ENCODE measurements around the gene SLC35E4.
"Not testable (repeated sequence)": the region's sequence is repeated elsewhere in the genome, so short reads cannot be mapped to it uniquely, and the experiment has no call there.

SLC35E4 gene

DNA sequence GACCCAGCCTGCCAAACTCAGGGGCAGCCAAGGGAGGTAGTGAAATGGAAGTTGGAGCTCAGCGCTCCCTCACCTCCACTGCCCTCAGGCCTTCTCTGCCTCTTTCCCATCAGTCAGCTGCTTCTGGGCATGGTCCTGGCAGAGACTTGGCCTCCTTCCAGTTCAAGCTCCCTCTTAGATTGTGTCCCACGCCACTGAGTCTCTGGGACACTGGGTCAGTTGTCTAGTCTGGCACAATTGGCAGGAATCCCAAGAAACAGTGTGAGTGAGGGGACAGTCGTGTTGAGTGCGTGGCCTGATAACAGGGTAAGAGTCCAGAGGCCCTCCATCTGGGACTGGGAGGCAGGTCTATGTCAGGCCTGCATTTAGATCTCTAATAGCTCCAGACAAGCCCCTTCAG, 7.1 kb upstream of the SLC35E4 start:
- H3K27ac ChIP-seq: no peak overlapping the region
- no peak for TF ChIP-seq ZFX (IDR thresholded peaks at IDR 0.05)
- TF ChIP-seq, protein P1, sequence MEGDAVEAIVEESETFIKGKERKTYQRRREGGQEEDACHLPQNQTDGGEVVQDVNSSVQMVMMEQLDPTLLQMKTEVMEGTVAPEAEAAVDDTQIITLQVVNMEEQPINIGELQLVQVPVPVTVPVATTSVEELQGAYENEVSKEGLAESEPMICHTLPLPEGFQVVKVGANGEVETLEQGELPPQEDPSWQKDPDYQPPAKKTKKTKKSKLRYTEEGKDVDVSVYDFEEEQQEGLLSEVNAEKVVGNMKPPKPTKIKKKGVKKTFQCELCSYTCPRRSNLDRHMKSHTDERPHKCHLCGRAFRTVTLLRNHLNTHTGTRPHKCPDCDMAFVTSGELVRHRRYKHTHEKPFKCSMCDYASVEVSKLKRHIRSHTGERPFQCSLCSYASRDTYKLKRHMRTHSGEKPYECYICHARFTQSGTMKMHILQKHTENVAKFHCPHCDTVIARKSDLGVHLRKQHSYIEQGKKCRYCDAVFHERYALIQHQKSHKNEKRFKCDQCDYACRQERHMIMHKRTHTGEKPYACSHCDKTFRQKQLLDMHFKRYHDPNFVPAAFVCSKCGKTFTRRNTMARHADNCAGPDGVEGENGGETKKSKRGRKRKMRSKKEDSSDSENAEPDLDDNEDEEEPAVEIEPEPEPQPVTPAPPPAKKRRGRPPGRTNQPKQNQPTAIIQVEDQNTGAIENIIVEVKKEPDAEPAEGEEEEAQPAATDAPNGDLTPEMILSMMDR (conservative IDR thresholded peaks at IDR 0.05): no peak

DNA sequence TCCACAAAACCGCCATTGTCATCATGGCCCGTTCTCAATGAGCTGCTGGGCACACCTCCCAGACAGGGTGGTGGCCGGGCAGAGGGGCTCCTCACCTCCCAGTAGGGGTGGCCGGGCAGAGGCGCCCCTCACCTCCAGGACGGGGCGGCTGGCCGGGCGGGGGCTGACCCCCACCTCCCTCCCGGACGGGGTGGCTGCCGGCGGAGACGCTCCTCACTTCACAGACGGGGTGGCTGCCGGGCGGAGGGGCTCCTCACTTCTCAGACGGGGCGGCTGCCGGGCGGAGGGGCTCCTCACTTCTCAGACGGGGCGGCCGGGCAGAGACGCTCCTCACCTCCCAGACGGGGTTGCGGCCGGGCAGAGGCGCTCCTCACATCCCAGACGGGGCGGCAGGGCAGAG, 4.1 kb upstream of the SLC35E4 start:
- H3K27ac ChIP-seq: not testable (repeated sequence)

DNA sequence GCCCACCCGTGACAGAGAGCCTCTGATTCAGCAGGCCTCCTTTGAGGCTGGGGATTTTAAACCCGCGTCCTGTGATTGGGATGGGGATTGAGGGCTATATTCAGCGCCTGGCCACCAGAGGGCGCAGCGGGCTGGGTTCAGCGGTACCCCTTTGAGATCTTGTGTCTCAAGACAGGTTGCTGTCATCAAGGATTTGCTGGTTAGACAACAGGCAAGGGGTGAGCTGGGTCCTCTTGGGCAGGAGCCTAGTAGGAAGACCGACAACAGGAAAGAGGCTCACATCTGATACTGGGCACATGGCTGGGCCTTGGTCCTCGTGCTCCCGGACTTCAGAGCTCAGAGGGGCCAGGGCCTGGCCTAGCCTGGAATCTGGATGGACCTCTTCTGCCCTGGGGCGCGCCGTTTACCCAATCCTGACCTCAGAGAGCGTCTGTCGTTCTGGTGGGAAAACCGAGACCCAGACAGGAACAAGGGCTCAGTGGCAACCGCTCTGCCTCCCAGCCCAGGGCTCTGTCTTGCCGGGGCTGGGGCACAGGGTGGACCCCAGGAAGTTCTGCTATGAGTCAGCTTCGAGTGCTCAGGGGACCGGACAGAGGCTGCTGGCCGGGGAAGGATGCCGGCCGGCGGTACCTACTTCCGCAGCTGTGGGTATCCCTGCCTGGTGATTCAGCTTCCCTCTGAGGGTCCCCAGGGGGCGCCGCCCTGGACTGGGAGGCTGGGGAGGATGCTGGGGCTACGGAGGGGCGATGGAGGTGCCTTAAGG, 929 bp upstream of the SLC35E4 start:
- H3K27ac ChIP-seq: peak overlapping the region; percentile 81
- TF ChIP-seq, protein P1 (conservative IDR thresholded peaks at IDR 0.05): peak; percentile 97
- no peak for TF ChIP-seq ZFX (IDR thresholded peaks at IDR 0.05)

DNA sequence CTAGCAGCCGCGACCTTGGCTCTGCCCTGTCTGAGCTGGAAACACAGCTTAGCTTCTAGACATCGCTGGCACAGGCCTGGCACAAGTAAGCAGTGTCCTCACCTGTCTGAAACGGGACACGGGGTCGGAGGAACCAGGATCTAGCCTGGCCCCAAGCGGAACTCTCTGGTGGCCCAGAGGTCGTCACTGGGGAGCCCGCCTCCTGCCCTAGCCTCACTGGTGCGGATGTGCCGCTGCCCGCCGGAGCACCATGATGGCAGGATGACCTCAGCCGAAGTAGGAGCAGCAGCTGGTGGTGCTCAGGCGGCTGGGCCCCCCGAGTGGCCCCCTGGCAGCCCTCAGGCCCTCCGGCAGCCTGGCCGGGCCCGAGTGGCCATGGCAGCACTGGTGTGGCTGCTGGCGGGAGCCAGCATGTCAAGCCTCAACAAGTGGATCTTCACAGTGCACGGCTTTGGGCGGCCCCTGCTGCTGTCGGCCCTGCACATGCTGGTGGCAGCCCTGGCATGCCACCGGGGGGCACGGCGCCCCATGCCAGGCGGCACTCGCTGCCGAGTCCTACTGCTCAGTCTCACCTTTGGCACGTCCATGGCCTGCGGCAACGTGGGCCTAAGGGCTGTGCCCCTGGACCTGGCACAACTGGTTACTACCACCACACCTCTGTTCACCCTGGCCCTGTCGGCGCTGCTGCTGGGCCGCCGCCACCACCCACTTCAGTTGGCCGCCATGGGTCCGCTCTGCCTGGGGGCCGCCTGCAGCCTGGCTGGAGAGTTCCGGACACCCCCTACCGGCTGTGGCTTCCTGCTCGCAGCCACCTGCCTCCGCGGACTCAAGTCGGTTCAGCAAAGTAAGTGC, 871 bp downstream of the SLC35E4 start:
- TF ChIP-seq ZFX (IDR thresholded peaks at IDR 0.05): no peak
- TF ChIP-seq, protein P1 (conservative IDR thresholded peaks at IDR 0.05): no peak

DNA sequence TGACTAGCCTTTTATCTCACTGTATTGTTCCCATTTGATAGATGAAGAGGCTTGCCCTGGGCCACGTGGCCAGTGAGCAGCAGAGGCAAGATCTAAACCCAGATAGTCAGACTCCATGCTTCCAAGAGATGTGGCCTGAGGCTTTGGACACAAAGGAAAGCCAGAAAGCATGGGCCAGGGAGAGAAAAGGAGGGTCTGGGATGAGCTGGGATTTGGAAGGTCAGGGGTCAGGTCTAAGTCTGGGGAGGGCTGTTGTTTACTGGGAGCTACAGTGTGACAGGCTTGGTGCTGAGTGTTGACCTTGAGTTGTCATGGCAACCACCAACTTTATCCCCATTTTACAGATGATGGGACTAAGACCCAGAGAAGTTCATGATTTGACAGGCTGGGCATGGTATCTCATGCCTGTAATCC, 2.1 kb downstream of the SLC35E4 start:
- TF ChIP-seq ZFX (IDR thresholded peaks at IDR 0.05): no peak
- TF ChIP-seq, protein P1 (conservative IDR thresholded peaks at IDR 0.05): no peak
- H3K27ac ChIP-seq: no peak overlapping the region

More for the DNA sequence above, 871 bp downstream of the SLC35E4 start:
- H3K27ac ChIP-seq: peak overlapping the region; percentile 81

DNA sequence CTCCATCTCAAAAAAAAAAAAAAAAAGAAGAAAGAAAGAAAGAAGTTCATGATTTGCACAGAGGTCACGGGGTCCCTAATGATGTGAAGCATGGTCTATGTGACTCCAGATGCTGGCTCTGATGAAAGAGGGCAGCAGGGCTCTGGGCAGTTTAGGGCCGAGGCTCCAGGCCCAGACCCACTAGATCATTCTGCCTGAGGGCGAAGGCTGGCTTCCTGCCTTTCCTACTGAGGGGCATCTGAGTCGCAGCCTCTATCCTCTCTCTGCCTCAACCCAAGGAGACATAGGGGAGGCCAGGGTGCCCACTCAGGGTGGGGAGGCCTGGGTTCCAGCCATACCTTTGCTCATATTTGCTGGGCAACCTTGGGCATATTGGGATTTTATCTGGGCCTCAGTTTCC, 4.8 kb downstream of the SLC35E4 start:
- TF ChIP-seq ZFX (IDR thresholded peaks at IDR 0.05): no peak
- TF ChIP-seq, protein P1 (conservative IDR thresholded peaks at IDR 0.05): no peak
- H3K27ac ChIP-seq: no peak overlapping the region

DNA sequence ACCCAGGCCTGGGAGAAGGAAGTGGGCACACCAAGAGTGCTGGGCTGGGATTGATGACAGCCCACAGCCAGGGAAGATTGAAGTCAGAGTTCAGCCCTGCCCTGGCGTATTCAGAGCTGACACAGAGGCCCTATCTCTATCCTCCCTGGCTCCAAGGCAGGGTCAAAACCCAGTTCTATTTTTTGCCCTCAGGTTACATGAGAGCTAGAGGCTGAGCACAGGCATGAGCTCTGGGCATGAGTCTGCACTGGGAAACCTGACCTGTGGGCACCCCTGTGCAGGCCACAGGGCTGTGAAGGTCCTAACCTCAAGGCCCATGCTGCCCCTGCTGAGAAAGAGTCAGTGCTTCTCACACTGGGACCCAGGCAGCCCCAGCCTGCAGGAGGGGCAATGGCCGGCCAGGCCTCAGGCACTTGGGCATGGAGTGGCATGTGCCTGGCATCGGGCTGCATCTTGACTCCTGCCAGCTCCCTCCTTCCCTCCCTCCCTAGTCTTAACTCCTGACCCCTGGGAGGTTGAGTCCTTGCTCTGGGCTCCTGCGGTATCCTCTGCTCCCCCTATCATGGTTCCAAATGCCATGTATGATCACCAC, 5.4 kb downstream of the SLC35E4 start:
- H3K27ac ChIP-seq: no peak overlapping the region
- no peak for TF ChIP-seq ZFX (IDR thresholded peaks at IDR 0.05)
- TF ChIP-seq, protein P1 (conservative IDR thresholded peaks at IDR 0.05): no peak

All from C4-2B (cell line).